Subcutaneous adipose tissue (tissue), 4 donors: ENCODE measurements around the gene CHST13. TPM values are rescaled to one million over a fixed set of nuclear protein-coding genes. Genes with fewer than 3 reads are reported as not detected.

Experiments used
- CTCF ChIP-seq: fragments of 450-650 bp; IDR thresholded peaks from one replicate; pipeline ENCODE4 v1.5.1; 2016; ENCODE audit warnings: low read depth, mild to moderate bottlenecking, control low read depth, antibody characterized with exemption, moderate library complexity
- total RNA-seq, 4 donors: library from RNA; depleted of rRNA; stranded (reverse); fragments of >200 nt; gene quantifications; one replicate each; pipeline ENCODE4 v1.1.0, GENCODE V29; 2016

CHST13 gene
- total RNA-seq, 4 donors from 2014 or later, result 0.66 to 2.5 (median 1.3) TPM

- TF ChIP-seq CTCF, result no peak
Observed at GRCh38 chr3:126540951-126541627, 17.1 kb downstream of the CHST13 start.

- TF ChIP-seq CTCF, result no peak
Observed at GRCh38 chr3:126541628-126542339, 17.8 kb downstream of the CHST13 start.

- TF ChIP-seq CTCF, result no peak
Observed at GRCh38 chr3:126542340-126543241, 18.6 kb downstream of the CHST13 start.

- TF ChIP-seq CTCF, result no peak
Observed at GRCh38 chr3:126543457-126544061, 19.6 kb downstream of the CHST13 start.

GRCh38 chr3:126544596-126545281 lies 20.8 kb downstream of the CHST13 start:
- TF ChIP-seq CTCF, result no peak

GRCh38 chr3:126545544-126545943 lies 21.6 kb downstream of the CHST13 start:
- no peak for TF ChIP-seq CTCF
